Endothelial cell of umbilical vein (primary cell): ENCODE data around the gene B4GALNT4. TPM values are rescaled to one million over a fixed set of nuclear protein-coding genes. Genes with fewer than 3 reads are reported as not detected.

Experiments used
- BruUV-seq: library from RNA; stranded (reverse); fragments of 400-500 nt; replicated peaks from 2 replicates; lab custom pipeline; 2021; lab: Mats Ljungman, UMichigan
- CTCF ChIA-PET: fragments of 300-600, 350-600 bp; sonication (Branson Sonifier 250); formaldehyde crosslinking; loops from one replicate; lab custom pipeline; 2021; ENCODE audit warnings: antibody characterized with exemption, inconsistent platforms; lab: Charles Lee
- POLR2A ChIA-PET: fragments of 300-600, 350-600 bp; sonication (Branson Sonifier 250); formaldehyde crosslinking; loops from one replicate; lab custom pipeline; 2021; ENCODE audit warnings: antibody characterized with exemption, inconsistent platforms; lab: Charles Lee
- DNase-seq: peaks from one replicate; pipeline ENCODE4 v3.0.0-alpha.2; 2011; ENCODE audit warnings: low read depth, low spot score
- FAIRE-seq: peaks from 2 replicates; lab custom pipeline; 2011; peaks lifted over from hg19 to GRCh38; lab: Jason Lieb, UNC
- H2AFZ ChIP-seq: 2 replicates; pipeline ENCODE4 v1.6.0; 2012; ENCODE audit warnings: low read depth, low read length, control low read depth, inconsistent platforms
- H3K27ac ChIP-seq: 2 replicates; pipeline ENCODE4 v1.5.1; 2011; ENCODE audit warnings: low read depth, mild to moderate bottlenecking, control low read depth, low read length, moderate library complexity; ENCODE audit not compliant: insufficient read depth
- H3K27me3 ChIP-seq, 2 experiments: 2 replicates each; pipeline versions ENCODE4 v1.6.0 to v1.6.1; 2011; ENCODE audit warnings: low read length in 2 of 2, mixed read lengths in 1 of 2; ENCODE audit not compliant: control insufficient read depth in 2 of 2, insufficient read depth in 2 of 2
- H3K36me3 ChIP-seq, 2 experiments: 2 replicates in 1 of 2; 3 replicates in 1 of 2; pipeline ENCODE4 v1.5.1; 2011; ENCODE audit warnings: low read length in 2 of 2, mild to moderate bottlenecking in 1 of 2, moderate library complexity in 1 of 2; ENCODE audit not compliant: control insufficient read depth in 2 of 2, insufficient read depth in 2 of 2; ENCODE audit errors: extremely low read depth in 1 of 2
- H3K4me1 ChIP-seq: 3 replicates; pipeline ENCODE4 v1.5.1; 2011; ENCODE audit warnings: mild to moderate bottlenecking, low read length; ENCODE audit not compliant: control insufficient read depth, insufficient read depth; ENCODE audit errors: extremely low read depth
- H3K4me2 ChIP-seq: 2 replicates; pipeline ENCODE4 v1.6.1; 2011; ENCODE audit warnings: low read length, control low read depth, mixed read lengths; ENCODE audit not compliant: insufficient read depth
- H3K4me3 ChIP-seq, 3 experiments: fragments of 200-600 bp in 1 of 3; sonication (generic), shearing (Covaris generic) in 1 of 3; replicated peaks in 1 of 3; 2 replicates each; pipeline ENCODE4 v1.5.1; 2011 to 2016; ENCODE audit warnings: control low read depth in 3 of 3, low read length in 3 of 3, mild to moderate bottlenecking in 2 of 3, inconsistent platforms in 1 of 3, low read depth in 1 of 3, moderate library complexity in 1 of 3; ENCODE audit not compliant: insufficient read depth in 1 of 3
- H3K79me2 ChIP-seq: 2 replicates; pipeline ENCODE4 v1.6.0; 2012; ENCODE audit warnings: low read length, inconsistent platforms; ENCODE audit not compliant: control insufficient read depth, insufficient read depth
- H3K9ac ChIP-seq: replicated peaks from 2 replicates; pipeline ENCODE3; 2011; ENCODE audit warnings: low read length, control low read depth; ENCODE audit not compliant: insufficient read depth; ENCODE audit errors: extremely low read depth
- H3K9me1 ChIP-seq: replicated peaks from 3 replicates; pipeline ENCODE4 v1.6.0; 2011; ENCODE audit warnings: mild to moderate bottlenecking, low read length; ENCODE audit not compliant: control insufficient read depth, insufficient read depth; ENCODE audit errors: extremely low read depth
- H3K9me3 ChIP-seq: replicated peaks from 2 replicates; pipeline ENCODE4 v1.5.1; 2012; ENCODE audit warnings: low read length, inconsistent platforms; ENCODE audit not compliant: control insufficient read depth, insufficient read depth
- H4K20me1 ChIP-seq: replicated peaks from 2 replicates; pipeline ENCODE3; 2011; ENCODE audit warnings: mild to moderate bottlenecking, low read length; ENCODE audit not compliant: control insufficient read depth, insufficient read depth; ENCODE audit errors: extremely low read depth
- CTCF ChIP-seq, 2 donors: IDR thresholded peaks; 1 replicate in 1 of 2; 2 replicates in 1 of 2; pipeline ENCODE4 v1.5.1; 2011; ENCODE audit warnings: low read length in 2 of 2, mild to moderate bottlenecking in 2 of 2, moderate library complexity in 2 of 2, control low read depth in 1 of 2, inconsistent platforms in 1 of 2, low read depth in 1 of 2; ENCODE audit not compliant: insufficient read depth in 1 of 2; ENCODE audit errors: extremely low read depth in 1 of 2
- EZH2 ChIP-seq: IDR thresholded peaks from 2 replicates; pipeline ENCODE4 v1.6.1; 2012; ENCODE audit warnings: borderline replicate concordance, low read depth, mild to moderate bottlenecking, moderate library complexity, low read length, inconsistent platforms; ENCODE audit not compliant: severe bottlenecking
- FOS ChIP-seq: IDR thresholded peaks from 2 replicates; pipeline ENCODE4 v1.6.1; 2011; ENCODE audit warnings: mild to moderate bottlenecking, low read length, moderate library complexity, borderline replicate concordance; ENCODE audit not compliant: insufficient read depth
- GATA2 ChIP-seq: IDR thresholded peaks from 2 replicates; pipeline ENCODE4 v1.7.0; 2011; ENCODE audit warnings: low read depth, mild to moderate bottlenecking, moderate library complexity, mixed read lengths, low read length; ENCODE audit not compliant: insufficient read length, insufficient read depth
- JUN ChIP-seq: IDR thresholded peaks from 2 replicates; pipeline ENCODE4 v1.6.1; 2011; ENCODE audit warnings: borderline replicate concordance, low read depth; ENCODE audit not compliant: insufficient read length, insufficient read depth
- MAX ChIP-seq: IDR thresholded peaks from 2 replicates; pipeline ENCODE4 v1.6.1; 2011; ENCODE audit not compliant: insufficient read depth, insufficient read length
- MYC ChIP-seq: IDR thresholded peaks from one replicate; pipeline ENCODE4 v1.6.1; 2011; ENCODE audit warnings: mild to moderate bottlenecking, low read depth, low read length
- POLR2A ChIP-seq: IDR thresholded peaks from 2 replicates; pipeline ENCODE4 v1.6.1; 2012; ENCODE audit warnings: low read depth, mild to moderate bottlenecking, control low read depth, low read length
- POLR2AphosphoS5 ChIP-seq: IDR thresholded peaks from 2 replicates; pipeline ENCODE4 v1.6.1; 2012; ENCODE audit warnings: low read depth, mild to moderate bottlenecking, control low read depth, low read length, moderate library complexity; ENCODE audit not compliant: insufficient read depth
- dilution Hi-C: fragments of 300-500 bp; cut with MboI; formaldehyde crosslinking; loops from one replicate; pipeline ENCODE4 v1.15.0; 2019; ENCODE audit warnings: low sequenced_read_pairs; ENCODE audit not compliant: extremely low pct_ligation_motif_present
- intact Hi-C: fragments of 100-400 bp; cut with micrococcal nuclease; formaldehyde crosslinking; loops from one replicate; pipeline ENCODE4 v1.10.0; 2022
- polyA plus RNA-seq, 4 experiments: library from polyadenylated mRNA; depleted of rRNA in 3 of 4; stranded (reverse) in 3 of 4; unstranded in 1 of 4; fragments of >200 nt; gene quantifications; 2 replicates each; pipeline versions ENCODE4 v1.2.1 to v1.2.3, GENCODE V29; 2011 to 2012; ENCODE audit warnings: missing spikeins in 1 of 4
- total RNA-seq: library from RNA; stranded (reverse); gene quantifications from 2 replicates; pipeline ENCODE4 v1.2.3, GENCODE V29; 2021

Gene B4GALNT4
- total and polyA plus RNA-seq, 2 donors (not counting 3 experiments of a cell fraction or from before 2014, with no cell fraction given) = 9.2 to 9.6 TPM

- Histone ChIP-seq H3K36me3 (no peaks in the 10 kb centered on the region), H3K4me2 (no peak overlapping the region), H3K27me3 (no peaks in the 10 kb centered on the region), H3K79me2 (no peaks in the 10 kb centered on the region), H3K9me1 (no peaks in the 10 kb centered on the region), H3K4me3 (no peak overlapping the region), H3K9me3 (no peaks in the 10 kb centered on the region), H3K27ac (no peak overlapping the region), H3K4me1 (no peaks in the 10 kb centered on the region), H3K9ac (no peak overlapping the region), H4K20me1 (no peaks in the 10 kb centered on the region), H2AFZ (no peak overlapping the region)
- no TSS peak for BruUV-seq
- TF ChIP-seq MYC (no peak), JUN (no peak), CTCF (IDR thresholded peaks at IDR 0.05; ENCODE audit: extremely low read depth in 1 of 2, insufficient read depth in 1 of 2, low read depth in 1 of 2, low read length in 2 of 2) (no peak), GATA2 (no peak), POLR2A (no peak), POLR2AphosphoS5 (no peak), FOS (no peak), MAX (no peak), EZH2 (no peak)
- intact Hi-C loops = no loop called here
- ChIA-PET POLR2A (no interaction called here), CTCF (no interaction called here)
- no peak for FAIRE-seq
- no peak for DNase-seq
- dilution Hi-C loops = no loop called here
Observed at GRCh38 chr11:376531-377173, 7.4 kb downstream of the B4GALNT4 start.
